B cell (primary cell): ENCODE results near the gene WDR62.
"Not testable (repeated sequence)": the region's sequence is repeated elsewhere in the genome, so short reads cannot be mapped to it uniquely, and the experiment has no call there.

Experiments
- CTCF ChIP-seq: fragments of 200-600 bp; IDR thresholded peaks from one replicate; pipeline ENCODE4 v1.8.0; 2022; ENCODE audit warnings: antibody characterized with exemption, mild to moderate bottlenecking
- EZH2 ChIP-seq: IDR thresholded peaks from 2 replicates; pipeline ENCODE4 v1.6.1; 2012; ENCODE audit warnings: borderline replicate concordance, low read depth, mild to moderate bottlenecking, moderate library complexity, low read length; ENCODE audit not compliant: insufficient read depth, poor library complexity, severe bottlenecking

GRCh38 chr19:36068810-36069499 lies 14.3 kb downstream of the WDR62 start:
- TF ChIP-seq CTCF, EZH2: not testable (repeated sequence)
